IPS-20b (cell line): ENCODE measurements around the gene MRPS17.

Experiments
- H3K27ac ChIP-seq: one replicate; pipeline ENCODE4 v1.5.1; 2013; ENCODE audit warnings: low read length
- H3K27me3 ChIP-seq: 2 replicates; pipeline ENCODE4 v1.6.1; 2013; ENCODE audit warnings: mild to moderate bottlenecking, low read length, inconsistent platforms; ENCODE audit not compliant: insufficient read depth
- H3K36me3 ChIP-seq: 2 replicates; pipeline ENCODE4 v1.6.1; 2013; ENCODE audit warnings: low read depth, mild to moderate bottlenecking, inconsistent platforms, low read length, moderate library complexity; ENCODE audit not compliant: insufficient read depth
- H3K4me1 ChIP-seq: 2 replicates; pipeline ENCODE4 v1.6.1; 2013; ENCODE audit warnings: mild to moderate bottlenecking, control low read depth, inconsistent platforms, low read length, moderate library complexity; ENCODE audit not compliant: insufficient read depth
- H3K4me3 ChIP-seq: 2 replicates; pipeline ENCODE4 v1.5.1; 2013; ENCODE audit warnings: mild to moderate bottlenecking, low read length, inconsistent platforms
- H3K9ac ChIP-seq: 2 replicates; pipeline ENCODE4 v1.6.1; 2013; ENCODE audit warnings: low read depth, mild to moderate bottlenecking, inconsistent platforms, low read length, moderate library complexity
- H3K9me3 ChIP-seq: 2 replicates; pipeline ENCODE4 v1.6.1; 2013; ENCODE audit warnings: mild to moderate bottlenecking, low read depth, low read length, inconsistent platforms; ENCODE audit not compliant: insufficient read depth

The MRPS17 gene

GRCh38 chr7:55957190-55957589 is 5.5 kb downstream of the MRPS17 start:
- no peak overlapping the region for H3K9ac ChIP-seq
- peaks cover 33% of the 10 kb centered on the region for H3K36me3 ChIP-seq
- no peaks in the 10 kb centered on the region for H3K4me1 ChIP-seq
- H3K9me3 ChIP-seq = no peaks in the 10 kb centered on the region
- no peak overlapping the region for H3K4me3 ChIP-seq
- peaks cover 1% of the 10 kb centered on the region for H3K27me3 ChIP-seq
- H3K27ac ChIP-seq = no peak overlapping the region

DNA sequence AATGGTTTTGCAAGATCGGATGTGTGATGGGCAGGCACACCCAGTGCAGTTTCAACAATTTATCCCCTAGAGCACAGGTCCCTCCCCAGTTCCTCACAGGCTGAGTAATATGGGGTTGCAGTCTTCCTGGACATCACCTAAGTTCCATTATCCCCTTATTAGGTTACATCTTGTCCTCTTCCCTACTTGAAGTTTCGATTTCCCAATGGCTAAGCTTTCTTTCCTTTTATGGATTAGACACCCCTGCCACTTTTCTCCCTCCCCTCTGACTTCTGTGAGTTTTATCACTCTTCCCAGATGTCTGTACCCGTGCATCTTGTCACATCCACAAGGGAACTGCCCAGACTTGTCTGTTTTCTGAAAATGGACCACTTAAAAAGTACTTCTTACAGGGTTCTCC is 10.3 kb downstream of the MRPS17 start:
- H3K27ac ChIP-seq = no peak overlapping the region
- H3K36me3 ChIP-seq = peaks cover under 1% of the 10 kb centered on the region; the same call in 1 of the 2 replicates

GRCh38 chr7:55963584-55964168 is 12.0 kb downstream of the MRPS17 start:
- Histone ChIP-seq H3K9ac (no peak overlapping the region), H3K27ac (no peak overlapping the region), H3K36me3 (peaks cover 3% of the 10 kb centered on the region; the same call in 1 of the 2 replicates)

More for the DNA sequence above, 10.3 kb downstream of the MRPS17 start:
- Histone ChIP-seq H3K27me3 (peaks cover 18% of the 10 kb centered on the region), H3K9me3 (no peaks in the 10 kb centered on the region), H3K4me3 (no peak overlapping the region), H3K9ac (no peak overlapping the region), H3K4me1 (no peaks in the 10 kb centered on the region; the same call in 1 of the 2 replicates)

GRCh38 chr7:55964261-55965099 is 12.8 kb downstream of the MRPS17 start, which contains the start of gene NIPSNAP2:
Gene NIPSNAP2, plus strand, starts transcription at chr7:55964585. Its CDS starts 25 bp downstream, at chr7:55964610.
- Histone ChIP-seq H3K9me3 (no peaks in the 10 kb centered on the region), H3K4me1 (no peaks in the 10 kb centered on the region; the same call in 1 of the 2 replicates), H3K36me3 (peaks cover 3% of the 10 kb centered on the region; the same call in 1 of the 2 replicates), H3K27ac (no peak within 1 kb of the TSS), H3K27me3 (peaks cover 18% of the 10 kb centered on the region), H3K4me3 (peak within 1 kb of the TSS; percentile 83), H3K9ac (peak within 1 kb of the TSS; percentile 92)

More at GRCh38 chr7:55963584-55964168, 12.0 kb downstream of the MRPS17 start:
- peaks cover 18% of the 10 kb centered on the region for H3K27me3 ChIP-seq
- peak overlapping the region; percentile 50; the same call in 1 of the 2 replicates for H3K4me3 ChIP-seq
- H3K9me3 ChIP-seq = no peaks in the 10 kb centered on the region
- H3K4me1 ChIP-seq = no peaks in the 10 kb centered on the region; the same call in 1 of the 2 replicates

DNA sequence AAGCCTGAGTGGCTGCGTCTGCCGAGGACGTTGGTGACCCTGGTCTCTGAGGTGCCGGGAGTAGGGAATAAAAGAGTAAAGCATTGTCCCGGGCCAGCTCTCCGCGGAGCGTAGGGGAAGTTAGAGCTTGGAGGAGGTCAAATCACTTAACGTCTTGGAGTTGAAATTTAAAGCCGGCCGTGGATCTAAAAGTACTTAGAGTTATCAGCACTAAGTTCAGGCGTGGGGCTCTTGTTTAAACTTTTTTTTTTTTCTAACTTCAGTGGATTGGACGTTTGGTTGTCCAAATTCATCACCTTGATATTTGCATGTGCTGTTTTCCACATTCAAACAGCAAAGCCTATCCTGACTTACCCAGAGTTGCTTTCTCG is 13.4 kb downstream of the MRPS17 start:
- no peaks in the 10 kb centered on the region for H3K9me3 ChIP-seq

DNA sequence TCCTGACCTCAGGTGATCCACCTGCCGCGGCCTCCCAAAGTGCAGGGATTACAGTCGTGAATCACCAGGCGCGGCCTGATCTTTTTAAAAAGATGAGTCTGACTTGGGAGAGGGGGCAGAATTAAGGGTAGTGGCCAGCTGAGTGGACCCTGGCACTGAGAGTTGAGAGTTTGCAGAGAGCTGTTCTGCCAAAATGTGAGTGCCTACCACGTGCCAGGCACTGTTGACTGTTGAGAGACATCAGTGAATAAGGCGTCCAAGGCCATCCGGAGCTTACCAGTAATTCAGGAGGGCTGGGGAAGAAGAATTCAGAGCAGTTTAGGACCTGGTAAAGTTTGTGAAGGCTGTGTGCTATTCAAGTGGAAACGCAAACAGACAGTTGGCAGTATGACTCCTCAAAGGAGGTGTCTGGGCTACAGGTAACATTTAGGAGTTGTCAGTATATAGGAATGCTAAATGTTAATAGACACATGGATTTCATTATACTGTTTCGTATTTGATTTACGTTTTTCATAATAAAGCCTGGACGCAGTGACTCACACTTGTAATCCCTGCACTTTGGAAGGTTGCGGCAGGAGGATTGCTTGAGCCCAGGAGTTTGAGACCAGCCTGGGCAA is 14.2 kb downstream of the MRPS17 start:
- Histone ChIP-seq H3K27ac (no peak overlapping the region), H3K9me3 (no peaks in the 10 kb centered on the region), H3K4me3 (peak overlapping the region; percentile 83; the same call in 1 of the 2 replicates), H3K27me3 (peaks cover 18% of the 10 kb centered on the region), H3K4me1 (no peaks in the 10 kb centered on the region; the same call in 1 of the 2 replicates), H3K36me3 (peaks cover 3% of the 10 kb centered on the region; the same call in 1 of the 2 replicates), H3K9ac (no peak overlapping the region)

More for the DNA sequence above, 13.4 kb downstream of the MRPS17 start:
- peak overlapping the region; percentile 83 for H3K4me3 ChIP-seq
- peaks cover 18% of the 10 kb centered on the region for H3K27me3 ChIP-seq
- H3K36me3 ChIP-seq = peaks cover 3% of the 10 kb centered on the region; the same call in 1 of the 2 replicates
- H3K4me1 ChIP-seq = no peaks in the 10 kb centered on the region; the same call in 1 of the 2 replicates
- peak overlapping the region; percentile 92 for H3K9ac ChIP-seq
- H3K27ac ChIP-seq = no peak overlapping the region

- Histone ChIP-seq H3K9me3 (no peaks in the 10 kb centered on the region), H3K4me3 (no peak overlapping the region), H3K27ac (no peak overlapping the region), H3K36me3 (peaks cover 3% of the 10 kb centered on the region; the same call in 1 of the 2 replicates), H3K4me1 (no peaks in the 10 kb centered on the region; the same call in 1 of the 2 replicates), H3K27me3 (peaks cover 18% of the 10 kb centered on the region), H3K9ac (no peak overlapping the region)
Observed at GRCh38 chr7:55966851-55967250, 15.2 kb downstream of the MRPS17 start.

DNA sequence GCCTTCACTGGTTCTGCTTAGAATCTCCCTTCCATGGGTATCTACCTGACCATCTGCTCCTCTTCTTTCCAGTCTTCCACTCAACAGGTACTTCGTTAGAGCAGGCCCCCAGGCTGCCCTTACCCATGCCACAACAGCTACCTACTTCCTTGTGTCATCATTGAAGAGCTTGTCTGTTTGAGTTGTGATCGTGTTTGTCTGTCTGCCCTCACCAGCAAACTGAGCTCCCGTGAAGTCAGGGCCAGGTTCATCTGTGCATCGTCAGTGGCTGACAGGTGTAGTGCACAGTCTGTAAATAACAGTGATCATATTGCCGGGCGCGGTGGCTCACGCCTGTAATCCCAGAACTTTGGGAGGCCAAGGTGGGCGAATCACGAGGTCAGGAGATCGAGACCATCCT is 17.7 kb downstream of the MRPS17 start:
- no peak overlapping the region for H3K9ac ChIP-seq
- H3K27ac ChIP-seq = no peak overlapping the region
- H3K9me3 ChIP-seq = no peaks in the 10 kb centered on the region
- H3K4me3 ChIP-seq = no peak overlapping the region
- H3K36me3 ChIP-seq = peaks cover 3% of the 10 kb centered on the region; the same call in 1 of the 2 replicates
- no peaks in the 10 kb centered on the region; the same call in 1 of the 2 replicates for H3K4me1 ChIP-seq
- H3K27me3 ChIP-seq = no peaks in the 10 kb centered on the region

GRCh38 chr7:55970561-55970960 is 18.9 kb downstream of the MRPS17 start:
- no peaks in the 10 kb centered on the region for H3K9me3 ChIP-seq
- H3K9ac ChIP-seq = no peak overlapping the region
- no peak overlapping the region for H3K4me3 ChIP-seq
- no peaks in the 10 kb centered on the region; the same call in 1 of the 2 replicates for H3K4me1 ChIP-seq
- peaks cover 3% of the 10 kb centered on the region; the same call in 1 of the 2 replicates for H3K36me3 ChIP-seq
- H3K27ac ChIP-seq = no peak overlapping the region
- no peaks in the 10 kb centered on the region for H3K27me3 ChIP-seq

GRCh38 chr7:55970978-55971377 is 19.3 kb downstream of the MRPS17 start:
- Histone ChIP-seq H3K27me3 (no peaks in the 10 kb centered on the region), H3K36me3 (peaks cover 3% of the 10 kb centered on the region; the same call in 1 of the 2 replicates), H3K4me3 (no peak overlapping the region), H3K27ac (no peak overlapping the region), H3K9ac (no peak overlapping the region), H3K9me3 (no peaks in the 10 kb centered on the region), H3K4me1 (no peaks in the 10 kb centered on the region; the same call in 1 of the 2 replicates)

- Histone ChIP-seq H3K27me3 (no peaks in the 10 kb centered on the region), H3K36me3 (peaks cover 9% of the 10 kb centered on the region), H3K4me1 (no peaks in the 10 kb centered on the region; the same call in 1 of the 2 replicates), H3K9me3 (no peaks in the 10 kb centered on the region), H3K9ac (no peak overlapping the region), H3K4me3 (no peak overlapping the region), H3K27ac (no peak overlapping the region)
Observed at GRCh38 chr7:55973747-55974250, 22.1 kb downstream of the MRPS17 start.
